K562 (cell line): ENCODE data around the gene FUT6. TPM values are rescaled to one million over a fixed set of nuclear protein-coding genes. Genes with fewer than 3 reads are reported as not detected.

ENCODE experiments used
- ATAC-seq: fragments of 200-7000 bp; cut with Tn5 transposase; 3 replicates; pipeline ENCODE4 v1.9.1; 2020; ENCODE audit warnings: moderate library complexity
- BruUV-seq: library from RNA; stranded (reverse); fragments of 400-500 nt; replicated peaks from 2 replicates; lab custom pipeline; 2021; lab: Mats Ljungman, UMichigan
- CTCF ChIA-PET: fragments of 300-600 bp; formaldehyde crosslinking; extraction: SDS; loops from one replicate; lab custom pipeline; 2021; ENCODE audit warnings: low intra/inter-chr PET ratio; lab: Yijun Ruan, JAX
- POLR2A ChIA-PET: fragments of 300-600, 350-650 bp; sonication (Branson Sonifier 250); formaldehyde crosslinking; extraction: SDS; loops from one replicate; lab custom pipeline; 2021; ENCODE audit warnings: antibody characterized with exemption, inconsistent platforms; lab: Yijun Ruan, JAX
- DNase-seq, 4 experiments: peaks; one replicate each; pipeline versions ENCODE4 v3.0.0 to v3.0.0-alpha.2; 2011 to 2018; ENCODE audit warnings: low spot score in 3 of 4, mixed read lengths in 3 of 4; ENCODE audit errors: extremely low read depth in 1 of 4
- FAIRE-seq: peaks from 2 replicates; lab custom pipeline; 2011; peaks lifted over from hg19 to GRCh38; lab: Jason Lieb, UNC
- H2AFZ ChIP-seq: 2 replicates; pipeline ENCODE4 v1.6.0; 2011; ENCODE audit warnings: low read depth, low read length, control low read depth, inconsistent platforms
- H3K27ac ChIP-seq: fragments of 200-600 bp; 3 replicates; pipeline ENCODE4 v1.8.0; 2011; ENCODE audit warnings: low read depth, mild to moderate bottlenecking, control low read depth, inconsistent platforms, low read length, moderate library complexity, mixed read lengths; ENCODE audit errors: extremely low read depth
- H3K27me3 ChIP-seq, 2 experiments: fragments of 300-600 bp in 1 of 2; 2 replicates in 1 of 2; 3 replicates in 1 of 2; pipeline versions ENCODE4 v1.6.0 to v1.8.0; 2011; ENCODE audit warnings: inconsistent platforms in 2 of 2, low read length in 2 of 2, mild to moderate bottlenecking in 1 of 2, mixed read lengths in 1 of 2, moderate library complexity in 1 of 2; ENCODE audit not compliant: control insufficient read depth in 2 of 2, insufficient read depth in 2 of 2
- H3K36me3 ChIP-seq: fragments of 300-600 bp; 3 replicates; pipeline ENCODE4 v1.8.0; 2011; ENCODE audit warnings: mild to moderate bottlenecking, low read length, inconsistent platforms; ENCODE audit not compliant: control insufficient read depth, insufficient read depth
- H3K4me1 ChIP-seq, 2 experiments: fragments of 200-600 bp in 1 of 2; replicated peaks in 1 of 2; 2 replicates in 1 of 2; 3 replicates in 1 of 2; pipeline versions ENCODE4 v1.5.1 to v1.8.0; 2011; ENCODE audit warnings: inconsistent platforms in 2 of 2, low read length in 2 of 2, mild to moderate bottlenecking in 1 of 2, mixed read lengths in 1 of 2, moderate library complexity in 1 of 2; ENCODE audit not compliant: control insufficient read depth in 2 of 2, insufficient read depth in 2 of 2
- H3K4me2 ChIP-seq: 2 replicates; pipeline ENCODE4 v1.6.1; 2011; ENCODE audit warnings: low read length, control low read depth, inconsistent platforms, mixed read lengths; ENCODE audit not compliant: insufficient read depth
- H3K4me3 ChIP-seq: fragments of 200-600 bp; sonication (generic), shearing (Covaris generic); 2 replicates; pipeline ENCODE4 v1.5.1; 2016; ENCODE audit warnings: control low read depth, inconsistent platforms
- H3K79me2 ChIP-seq: fragments of 200-600 bp; 3 replicates; pipeline ENCODE4 v1.8.0; 2011; ENCODE audit warnings: low read length, inconsistent platforms; ENCODE audit not compliant: control insufficient read depth, insufficient read depth
- H3K9ac ChIP-seq, 2 experiments: 2 replicates each; pipeline versions ENCODE4 v1.6.0 to v1.6.1; 2011; ENCODE audit warnings: low read depth in 2 of 2, low read length in 2 of 2, control low read depth in 1 of 2, inconsistent platforms in 1 of 2, mild to moderate bottlenecking in 1 of 2, mixed read lengths in 1 of 2; ENCODE audit not compliant: insufficient read depth in 1 of 2
- H3K9me1 ChIP-seq: one replicate; pipeline ENCODE4 v1.6.0; 2011; ENCODE audit warnings: inconsistent platforms, mild to moderate bottlenecking, low read length, moderate library complexity; ENCODE audit not compliant: control insufficient read depth, insufficient read depth
- H3K9me3 ChIP-seq: replicated peaks from 2 replicates; pipeline ENCODE4 v1.5.1; 2011; ENCODE audit warnings: low read depth, low read length, inconsistent platforms; ENCODE audit not compliant: control insufficient read depth, insufficient read depth
- H4K20me1 ChIP-seq: replicated peaks from 2 replicates; pipeline ENCODE4 v1.6.1; 2011; ENCODE audit warnings: low read length, inconsistent platforms, mixed read lengths; ENCODE audit not compliant: control insufficient read depth, insufficient read depth
- WGBS: fragments of 100-300 bp; shearing (Covaris generic); methylation state at CpG from one replicate; pipeline ENCODE4 v1.1.6; 2016; ENCODE audit warnings: low coverage, mixed read lengths; ENCODE audit not compliant: insufficient coverage; ENCODE audit errors: missing lambda C conversion rate; 5-methylcytosine and 5-hydroxymethylcytosine counted together
- in situ Hi-C: fragments of 300-500 bp; cut with MboI; formaldehyde crosslinking; loops from 4 replicates; pipeline ENCODE4 v1.15.0; 2018; ENCODE audit warnings: inconsistent platforms, mixed read lengths
- intact Hi-C: fragments of 100-400 bp; cut with micrococcal nuclease; formaldehyde crosslinking; loops from 2 replicates; pipeline ENCODE4 v1.14.2; 2022
- polyA plus RNA-seq, 8 experiments: library from polyadenylated mRNA; depleted of rRNA in 4 of 8; stranded (reverse) in 5 of 8; unstranded in 3 of 8; fragments of >200 nt; fragmentation: Nextera tagmentation in 2 of 8; fragmentation: Illumina TruSeq in 1 of 8; extraction: Ambion mirVana in 2 of 8; extraction: Trizol in 1 of 8; gene quantifications; 2 replicates each; pipeline versions ENCODE4 v1.2.1 to v1.2.3, GENCODE V29; 2011 to 2014; ENCODE audit warnings: inconsistent platforms in 1 of 8, missing spikeins in 1 of 8
- total RNA-seq, 7 experiments: library from RNA; depleted of rRNA in 6 of 7; stranded (reverse); fragments of >200 nt in 6 of 7; fragmentation: Illumina TruSeq in 2 of 7; extraction: Trizol in 2 of 7; gene quantifications; 2 replicates each; pipeline versions ENCODE4 v1.2.1 to v1.2.3, GENCODE V29; 2011 to 2021; ENCODE audit warnings: low replicate concordance in 1 of 7
- TF ChIP-seq, protein P1 (sequence below): sonication (generic); formaldehyde crosslinking; IDR thresholded peaks from 2 replicates; pipeline ENCODE4 v1.5.0; 2020; ENCODE audit warnings: missing genetic modification reagents
- TF ChIP-seq, protein P2 (sequence below): sonication (generic); formaldehyde crosslinking; IDR thresholded peaks from 2 replicates; pipeline ENCODE4 v1.8.1; 2023; ENCODE audit warnings: mild to moderate bottlenecking, missing genetic modification reagents, moderate library complexity

FUT6 gene
- total and polyA plus RNA-seq, 9 of the 15 experiments (the other 6 are each of a cell fraction or from before 2014, with no cell fraction given) = 0.04 TPM; not detected in 8

DNA sequence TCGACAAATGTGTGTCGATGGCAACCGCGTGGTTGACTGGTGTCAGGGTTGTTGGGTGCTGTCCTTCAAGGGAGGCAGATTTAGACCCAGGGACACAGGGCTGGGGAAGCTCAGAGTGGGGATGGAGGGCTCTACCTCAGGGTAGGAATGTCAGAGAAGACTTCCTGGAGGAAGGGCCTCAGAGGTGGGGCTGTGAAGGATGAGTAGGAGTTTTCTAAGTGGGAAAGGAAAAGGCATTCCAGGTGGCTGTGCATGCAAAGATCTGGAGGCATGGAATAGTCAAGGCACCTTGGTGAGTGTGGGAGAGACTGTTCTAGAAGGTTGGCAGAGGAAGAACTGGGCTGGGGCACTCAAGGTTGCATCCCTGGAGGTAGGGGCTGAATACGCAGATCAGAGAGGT, 32.6 kb downstream of the FUT6 start:
- POLR2A ChIA-PET = interaction anchor here (1.9 kb wide), 1 partner anchor 21 kb away, joined by 12 read pairs; no protein-coding TSS in a partner anchor
- Histone ChIP-seq H3K4me1 (peaks cover 15 to 47% of the 10 kb centered on the region in 2 experiments), H3K4me3 (no peak overlapping the region), H3K27ac (no peak overlapping the region), H3K9me3 (no peaks in the 10 kb centered on the region), H4K20me1 (no peaks in the 10 kb centered on the region), H3K36me3 (no peaks in the 10 kb centered on the region), H3K4me2 (no peak overlapping the region), H3K9ac (peak overlapping the region in 1 of 2 experiments; percentile 72; a peak in 1 of 4 replicates), H2AFZ (no peak overlapping the region), H3K79me2 (no peaks in the 10 kb centered on the region), H3K9me1 (no peaks in the 10 kb centered on the region), H3K27me3 (no peaks in the 10 kb centered on the region)
- in situ Hi-C loops = no loop called here
- intact Hi-C loops = loop anchor here (10.0 kb wide), 1 partner anchor 178 kb away; no protein-coding TSS in a partner anchor
- TF ChIP-seq, protein P1, sequence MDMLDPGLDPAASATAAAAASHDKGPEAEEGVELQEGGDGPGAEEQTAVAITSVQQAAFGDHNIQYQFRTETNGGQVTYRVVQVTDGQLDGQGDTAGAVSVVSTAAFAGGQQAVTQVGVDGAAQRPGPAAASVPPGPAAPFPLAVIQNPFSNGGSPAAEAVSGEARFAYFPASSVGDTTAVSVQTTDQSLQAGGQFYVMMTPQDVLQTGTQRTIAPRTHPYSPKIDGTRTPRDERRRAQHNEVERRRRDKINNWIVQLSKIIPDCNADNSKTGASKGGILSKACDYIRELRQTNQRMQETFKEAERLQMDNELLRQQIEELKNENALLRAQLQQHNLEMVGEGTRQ (CRISPR knock-in tag) = no peak
- TF ChIP-seq, protein P2, sequence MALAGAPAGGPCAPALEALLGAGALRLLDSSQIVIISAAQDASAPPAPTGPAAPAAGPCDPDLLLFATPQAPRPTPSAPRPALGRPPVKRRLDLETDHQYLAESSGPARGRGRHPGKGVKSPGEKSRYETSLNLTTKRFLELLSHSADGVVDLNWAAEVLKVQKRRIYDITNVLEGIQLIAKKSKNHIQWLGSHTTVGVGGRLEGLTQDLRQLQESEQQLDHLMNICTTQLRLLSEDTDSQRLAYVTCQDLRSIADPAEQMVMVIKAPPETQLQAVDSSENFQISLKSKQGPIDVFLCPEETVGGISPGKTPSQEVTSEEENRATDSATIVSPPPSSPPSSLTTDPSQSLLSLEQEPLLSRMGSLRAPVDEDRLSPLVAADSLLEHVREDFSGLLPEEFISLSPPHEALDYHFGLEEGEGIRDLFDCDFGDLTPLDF (CRISPR knock-in tag) = no peak
- CTCF ChIA-PET = interaction anchor here (0.9 to 4.2 kb wide), 3 partner anchors 86 to 215 kb away, joined by 3 to 48 read pairs (median 32); no protein-coding TSS in a partner anchor
- no TSS peak for BruUV-seq
- DNase-seq = no peak
- no peak for ATAC-seq
- FAIRE-seq = no peak
- 79% methylated on average over 5 of the region's 5 CpGs for WGBS
